Endothelial cell (in vitro differentiated cells): ENCODE data around the gene COL4A1. TPM values are rescaled to one million over a fixed set of nuclear protein-coding genes. Genes with fewer than 3 reads are reported as not detected.

ENCODE experiments used
- DNase-seq: peaks from one replicate; pipeline ENCODE4 v3.0.0; 2021; ENCODE audit warnings: low spot score
- H3K27ac Mint-ChIP-seq: one replicate; pipeline ENCODE4 v1.8.0; 2021; ENCODE audit warnings: mixed read lengths, inconsistent platforms; ENCODE audit not compliant: unreplicated experiment
- H3K27me3 Mint-ChIP-seq: one replicate; pipeline ENCODE4 v1.8.0; 2021; ENCODE audit warnings: mild to moderate bottlenecking, moderate library complexity, mixed read lengths, inconsistent platforms; ENCODE audit not compliant: unreplicated experiment
- H3K36me3 Mint-ChIP-seq: one replicate; pipeline ENCODE4 v1.8.0; 2021; ENCODE audit warnings: mild to moderate bottlenecking, low read depth, mixed read lengths, inconsistent platforms; ENCODE audit not compliant: unreplicated experiment
- H3K4me1 Mint-ChIP-seq: one replicate; pipeline ENCODE4 v1.8.0; 2021; ENCODE audit warnings: mild to moderate bottlenecking, mixed read lengths, inconsistent platforms; ENCODE audit not compliant: unreplicated experiment
- H3K4me3 Mint-ChIP-seq: one replicate; pipeline ENCODE4 v1.8.0; 2021; ENCODE audit warnings: mild to moderate bottlenecking, mixed read lengths, inconsistent platforms; ENCODE audit not compliant: unreplicated experiment
- H3K9me3 Mint-ChIP-seq: one replicate; pipeline ENCODE4 v1.8.0; 2021; ENCODE audit warnings: mixed read lengths, inconsistent platforms; ENCODE audit not compliant: unreplicated experiment
- total RNA-seq: library from RNA; stranded (reverse); fragmentation: NEBNext Ultra II Directional; extraction: Animal tissue kit (Norgen Biotek cat#: 25700); gene quantifications from one replicate; pipeline ENCODE4 v1.2.1, GENCODE V29; 2021; ENCODE audit not compliant: unreplicated experiment
- TF ChIP-seq, protein P1 (sequence below): fragments of 200-600 bp; sonication (generic); IDR thresholded peaks from one replicate; pipeline ENCODE4 v1.5.0; 2021; ENCODE audit warnings: antibody characterized with exemption; ENCODE audit not compliant: unreplicated experiment

Gene COL4A1
- total RNA-seq, 1 donor from 2014 or later, result 2,720 TPM

DNA sequence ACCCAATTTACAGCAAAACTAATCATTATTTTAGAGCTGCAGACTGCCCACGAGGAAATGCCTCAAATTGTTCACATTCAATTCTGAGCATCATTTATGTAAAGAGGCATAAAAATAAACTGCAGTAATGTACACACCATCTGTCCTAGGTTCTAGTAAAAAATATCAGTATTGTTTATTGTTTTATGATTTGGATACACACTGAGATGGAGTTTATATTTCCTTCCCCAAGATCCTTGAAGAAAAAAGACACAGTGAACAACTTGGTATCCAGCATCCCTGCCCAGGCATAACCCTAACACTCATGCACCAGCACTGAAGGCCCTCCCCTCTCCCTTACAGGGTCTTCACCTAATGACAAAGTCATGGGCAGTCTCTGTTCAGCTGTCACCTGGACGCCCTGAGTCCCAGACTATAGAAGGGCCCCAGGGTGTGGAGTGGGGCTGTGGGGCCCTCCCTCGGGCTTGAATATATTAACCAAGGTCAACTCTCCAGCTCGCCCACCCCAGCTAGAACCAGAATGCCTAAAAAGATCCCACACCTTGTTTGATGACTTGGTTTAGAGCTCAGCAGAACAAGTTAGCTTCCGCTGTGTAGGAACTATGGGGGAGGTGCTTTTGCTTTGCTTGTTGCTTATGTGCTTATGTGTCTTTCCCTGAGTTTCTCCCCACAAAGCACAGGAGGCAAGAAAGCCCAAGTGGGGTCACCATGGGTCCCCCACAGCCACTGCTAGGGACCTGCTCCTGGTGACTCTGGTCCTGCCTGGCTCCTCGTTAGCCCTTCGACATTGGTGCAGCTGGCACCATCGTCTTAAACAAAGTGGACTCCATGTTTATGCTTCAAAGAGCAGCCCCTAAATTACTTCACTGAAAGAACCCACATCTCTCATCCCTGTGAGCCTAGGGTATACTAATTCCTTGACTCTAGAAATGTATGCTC, 111.1 kb downstream of the COL4A1 start:
- peak overlapping the region; percentile 47 for H3K4me3 Mint-ChIP-seq
- peaks cover 93% of the 10 kb centered on the region for H3K36me3 Mint-ChIP-seq
- no peaks in the 10 kb centered on the region for H3K9me3 Mint-ChIP-seq
- peaks cover 28% of the 10 kb centered on the region for H3K27me3 Mint-ChIP-seq
- DNase-seq, result no peak
- H3K4me1 Mint-ChIP-seq, result peaks cover 51% of the 10 kb centered on the region
- TF ChIP-seq, protein P1, sequence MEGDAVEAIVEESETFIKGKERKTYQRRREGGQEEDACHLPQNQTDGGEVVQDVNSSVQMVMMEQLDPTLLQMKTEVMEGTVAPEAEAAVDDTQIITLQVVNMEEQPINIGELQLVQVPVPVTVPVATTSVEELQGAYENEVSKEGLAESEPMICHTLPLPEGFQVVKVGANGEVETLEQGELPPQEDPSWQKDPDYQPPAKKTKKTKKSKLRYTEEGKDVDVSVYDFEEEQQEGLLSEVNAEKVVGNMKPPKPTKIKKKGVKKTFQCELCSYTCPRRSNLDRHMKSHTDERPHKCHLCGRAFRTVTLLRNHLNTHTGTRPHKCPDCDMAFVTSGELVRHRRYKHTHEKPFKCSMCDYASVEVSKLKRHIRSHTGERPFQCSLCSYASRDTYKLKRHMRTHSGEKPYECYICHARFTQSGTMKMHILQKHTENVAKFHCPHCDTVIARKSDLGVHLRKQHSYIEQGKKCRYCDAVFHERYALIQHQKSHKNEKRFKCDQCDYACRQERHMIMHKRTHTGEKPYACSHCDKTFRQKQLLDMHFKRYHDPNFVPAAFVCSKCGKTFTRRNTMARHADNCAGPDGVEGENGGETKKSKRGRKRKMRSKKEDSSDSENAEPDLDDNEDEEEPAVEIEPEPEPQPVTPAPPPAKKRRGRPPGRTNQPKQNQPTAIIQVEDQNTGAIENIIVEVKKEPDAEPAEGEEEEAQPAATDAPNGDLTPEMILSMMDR, result no peak
- H3K27ac Mint-ChIP-seq, result no peak overlapping the region

DNA sequence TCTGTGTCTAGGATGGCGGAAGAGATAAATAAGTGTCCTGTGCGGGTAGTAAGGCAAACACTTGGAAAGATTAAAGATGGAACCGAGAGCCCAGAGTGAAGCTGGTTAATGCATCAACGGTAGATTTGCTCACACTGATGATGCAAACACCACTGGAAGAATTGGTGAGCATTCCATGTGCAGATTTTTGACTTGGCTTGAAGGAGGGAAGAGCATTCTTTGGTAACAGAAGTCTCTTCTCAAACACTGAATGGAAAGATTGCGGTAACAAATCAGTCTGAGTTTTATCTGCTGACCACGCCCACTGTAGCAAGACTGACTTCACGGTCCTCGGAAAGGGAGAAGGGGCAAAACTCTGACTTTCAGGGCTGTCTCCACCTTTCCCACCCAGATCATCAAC, 112.5 kb downstream of the COL4A1 start:
- H3K4me1 Mint-ChIP-seq, result peaks cover 52% of the 10 kb centered on the region
- peaks cover 91% of the 10 kb centered on the region for H3K36me3 Mint-ChIP-seq
- H3K27ac Mint-ChIP-seq, result no peak overlapping the region

DNA sequence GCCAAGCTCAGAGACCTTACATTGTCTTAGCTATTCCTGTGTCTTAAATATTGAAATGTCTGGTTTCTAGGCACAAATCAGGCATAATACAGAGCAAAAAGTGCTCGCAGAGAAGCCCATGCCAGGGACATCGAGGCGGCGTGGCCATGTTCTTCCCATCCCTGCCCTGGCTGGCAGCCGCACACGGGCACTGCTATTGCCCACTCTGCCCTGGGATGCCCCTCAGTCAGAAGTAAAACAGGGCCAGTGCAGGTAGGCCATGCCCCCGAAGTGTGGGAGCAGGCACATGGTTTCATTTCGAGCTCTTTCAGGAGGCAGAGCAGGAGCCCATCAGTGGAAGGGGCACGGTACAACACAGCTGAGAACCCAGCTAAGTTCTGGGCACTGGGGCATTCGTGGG, 113.5 kb downstream of the COL4A1 start:
- TF ChIP-seq, protein P1, result no peak
- no peaks in the 10 kb centered on the region for H3K9me3 Mint-ChIP-seq
- peak overlapping the region; percentile 75 for H3K4me3 Mint-ChIP-seq
- peaks cover 88% of the 10 kb centered on the region for H3K36me3 Mint-ChIP-seq
- no peak for DNase-seq
- H3K27me3 Mint-ChIP-seq, result peaks cover 27% of the 10 kb centered on the region
- peaks cover 42% of the 10 kb centered on the region for H3K4me1 Mint-ChIP-seq
- peak overlapping the region; percentile 57 for H3K27ac Mint-ChIP-seq

More for the DNA sequence above, 112.5 kb downstream of the COL4A1 start:
- TF ChIP-seq, protein P1, result no peak
- DNase-seq, result no peak
- peak overlapping the region; percentile 42 for H3K4me3 Mint-ChIP-seq
- peaks cover 28% of the 10 kb centered on the region for H3K27me3 Mint-ChIP-seq
- no peaks in the 10 kb centered on the region for H3K9me3 Mint-ChIP-seq

DNA sequence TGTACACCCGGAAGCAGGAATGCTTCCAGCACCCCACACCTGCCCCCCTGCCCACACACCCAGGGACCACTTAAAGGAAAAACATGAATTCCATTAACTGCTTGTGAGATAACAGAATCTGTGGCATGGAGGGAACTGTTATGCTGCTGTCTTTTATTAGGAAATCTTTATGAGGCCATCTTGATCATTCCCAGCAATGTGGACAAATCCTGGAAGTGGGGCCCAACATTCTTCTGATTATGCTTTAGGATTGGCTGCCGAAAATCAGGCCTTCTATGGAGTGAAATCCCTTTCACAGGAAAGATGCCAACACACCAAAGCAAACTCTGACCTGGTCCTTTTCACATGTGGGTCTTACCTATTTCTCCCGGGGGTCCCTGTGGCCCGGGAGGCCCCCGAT, 114.5 kb downstream of the COL4A1 start:
- no peak for DNase-seq
- Mint-ChIP-seq H3K4me1 (peaks cover 46% of the 10 kb centered on the region), H3K4me3 (no peak overlapping the region), H3K9me3 (no peaks in the 10 kb centered on the region), H3K27me3 (peaks cover 26% of the 10 kb centered on the region), H3K36me3 (peaks cover 87% of the 10 kb centered on the region), H3K27ac (peak overlapping the region; percentile 65)
- TF ChIP-seq, protein P1, result no peak

DNA sequence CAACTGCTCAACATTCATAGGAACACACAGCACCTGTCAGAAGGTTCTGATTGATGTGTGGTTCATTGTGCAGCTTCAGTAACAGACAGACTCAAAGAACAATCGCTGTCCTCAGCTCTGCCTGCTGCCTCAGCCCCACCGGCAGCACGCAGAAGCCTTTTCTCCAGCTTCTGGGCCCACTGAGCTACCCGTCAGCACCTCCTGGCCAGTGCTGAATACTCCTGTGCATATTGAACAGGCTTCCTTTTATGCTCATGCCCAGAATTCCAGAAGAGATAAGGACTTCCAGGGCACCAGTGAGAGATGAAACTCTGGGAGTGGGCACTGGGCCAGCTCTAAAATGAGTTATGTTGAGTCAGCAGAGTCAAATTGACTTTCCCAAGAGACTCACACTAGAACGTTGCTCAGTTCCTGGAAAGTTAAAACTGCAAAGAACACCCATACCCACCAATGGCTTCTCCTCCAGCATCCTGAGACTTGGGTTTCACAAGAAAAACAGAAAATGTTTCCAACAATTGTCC, 119.3 kb downstream of the COL4A1 start:
- Mint-ChIP-seq H3K27ac (no peak overlapping the region), H3K36me3 (peaks cover 74% of the 10 kb centered on the region), H3K4me3 (peak overlapping the region; percentile 49), H3K9me3 (no peaks in the 10 kb centered on the region), H3K27me3 (peaks cover 21% of the 10 kb centered on the region), H3K4me1 (peaks cover 30% of the 10 kb centered on the region)
- no peak for DNase-seq
- TF ChIP-seq, protein P1, result no peak
